Loucy (cell line): ENCODE results near the gene C16orf78.

Experiments
- H2AFZ ChIP-seq: fragments of 200-600 bp; sonication (generic); 2 replicates; pipeline ENCODE4 v1.6.0; 2016; ENCODE audit warnings: antibody characterized with exemption, mild to moderate bottlenecking, low read length, moderate library complexity
- H3F3A ChIP-seq: fragments of 200-600 bp; 2 replicates; pipeline ENCODE4 v1.6.0; 2016; ENCODE audit warnings: antibody characterized with exemption, low read depth, mild to moderate bottlenecking
- H3K27me3 ChIP-seq: fragments of 200-600 bp; sonication (generic); 2 replicates; pipeline ENCODE4 v1.6.1; 2014; ENCODE audit warnings: low read length, mild to moderate bottlenecking; ENCODE audit not compliant: insufficient read depth, poor library complexity, severe bottlenecking
- H3K36me3 ChIP-seq: fragments of 200-600 bp; sonication (generic); 2 replicates; pipeline ENCODE4 v1.6.1; 2016; ENCODE audit warnings: low read length; ENCODE audit not compliant: insufficient read depth
- H3K4me1 ChIP-seq: fragments of 200-600 bp; sonication (generic); 2 replicates; pipeline ENCODE4 v1.5.1; 2014; ENCODE audit warnings: low read length, mild to moderate bottlenecking; ENCODE audit not compliant: insufficient read depth, poor library complexity, severe bottlenecking
- H3K4me2 ChIP-seq: fragments of 200-600 bp; sonication (generic); 2 replicates; pipeline ENCODE4 v1.6.0; 2014; ENCODE audit warnings: antibody characterized with exemption, low read length, low read depth, mild to moderate bottlenecking; ENCODE audit not compliant: poor library complexity, severe bottlenecking
- H3K4me3 ChIP-seq: fragments of 200-600 bp; sonication (generic); 2 replicates; pipeline ENCODE4 v1.5.1; 2014; ENCODE audit warnings: low read length, mild to moderate bottlenecking, mixed read lengths; ENCODE audit not compliant: poor library complexity, severe bottlenecking
- H3K79me2 ChIP-seq: fragments of 200-600 bp; sonication (generic); 2 replicates; pipeline ENCODE4 v1.6.1; 2014; ENCODE audit warnings: low read length; ENCODE audit not compliant: insufficient read depth
- H3K9ac ChIP-seq: fragments of 200-600 bp; sonication (generic); 2 replicates; pipeline ENCODE4 v1.6.0; 2014; ENCODE audit warnings: mild to moderate bottlenecking, low read depth, low read length, moderate library complexity; ENCODE audit not compliant: poor library complexity, severe bottlenecking
- H3K9me2 ChIP-seq: fragments of 200-600 bp; sonication (generic); replicated peaks from 2 replicates; pipeline ENCODE4 v1.6.1; 2016; ENCODE audit warnings: low read depth, low read length, mixed read lengths
- H3K9me3 ChIP-seq: fragments of 200-600 bp; sonication (generic); 2 replicates; pipeline ENCODE4 v1.6.1; 2014; ENCODE audit warnings: mild to moderate bottlenecking, antibody characterized with exemption, low read length, low read depth; ENCODE audit not compliant: insufficient read depth
- H4K20me1 ChIP-seq: fragments of 200-600 bp; sonication (generic); 2 replicates; pipeline ENCODE4 v1.6.0; 2014; ENCODE audit warnings: antibody characterized with exemption, low read length, mild to moderate bottlenecking; ENCODE audit not compliant: insufficient read depth, poor library complexity, severe bottlenecking
- EZH2phosphoT487 ChIP-seq: fragments of 200-600 bp; IDR thresholded peaks from 2 replicates; pipeline ENCODE4 v1.6.1; 2018; ENCODE audit warnings: antibody characterized with exemption, mild to moderate bottlenecking, moderate library complexity, borderline replicate concordance
- TF ChIP-seq, protein P1 (sequence below): fragments of 200-600 bp; sonication (generic); conservative IDR thresholded peaks from 2 replicates; pipeline ENCODE4 v1.5.1; 2014; ENCODE audit warnings: mild to moderate bottlenecking, antibody characterized with exemption, low read length

The C16orf78 gene

DNA sequence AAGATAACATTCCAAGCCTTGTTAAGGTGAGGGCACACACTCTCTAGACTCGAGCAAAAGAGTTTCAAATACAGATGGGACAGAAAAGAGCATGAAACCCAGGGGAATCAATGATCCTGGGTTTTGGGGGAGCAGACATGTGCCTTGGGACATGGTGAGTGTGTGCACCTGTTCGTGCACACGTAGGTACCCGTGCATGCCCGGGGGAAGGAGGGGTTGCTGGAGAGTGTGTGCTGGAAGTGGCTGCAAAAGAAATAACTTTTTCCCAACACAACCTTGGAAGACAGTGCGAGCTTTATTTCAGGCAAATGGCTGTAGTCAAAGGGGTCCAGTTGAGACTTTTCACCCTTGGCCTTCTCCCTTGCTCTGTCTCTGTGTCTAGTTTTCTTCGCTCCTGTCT, 62.6 kb downstream of the C16orf78 start:
- Histone ChIP-seq H3F3A (no peaks in the 10 kb centered on the region), H3K4me1 (peaks cover 7% of the 10 kb centered on the region), H3K9ac (no peak overlapping the region), H3K9me3 (no peaks in the 10 kb centered on the region), H3K27me3 (no peaks in the 10 kb centered on the region), H4K20me1 (no peaks in the 10 kb centered on the region), H3K36me3 (no peaks in the 10 kb centered on the region), H2AFZ (no peak overlapping the region), H3K79me2 (no peaks in the 10 kb centered on the region), H3K4me2 (no peak overlapping the region), H3K9me2 (no peaks in the 10 kb centered on the region), H3K4me3 (no peak overlapping the region)
- TF ChIP-seq, protein P1, sequence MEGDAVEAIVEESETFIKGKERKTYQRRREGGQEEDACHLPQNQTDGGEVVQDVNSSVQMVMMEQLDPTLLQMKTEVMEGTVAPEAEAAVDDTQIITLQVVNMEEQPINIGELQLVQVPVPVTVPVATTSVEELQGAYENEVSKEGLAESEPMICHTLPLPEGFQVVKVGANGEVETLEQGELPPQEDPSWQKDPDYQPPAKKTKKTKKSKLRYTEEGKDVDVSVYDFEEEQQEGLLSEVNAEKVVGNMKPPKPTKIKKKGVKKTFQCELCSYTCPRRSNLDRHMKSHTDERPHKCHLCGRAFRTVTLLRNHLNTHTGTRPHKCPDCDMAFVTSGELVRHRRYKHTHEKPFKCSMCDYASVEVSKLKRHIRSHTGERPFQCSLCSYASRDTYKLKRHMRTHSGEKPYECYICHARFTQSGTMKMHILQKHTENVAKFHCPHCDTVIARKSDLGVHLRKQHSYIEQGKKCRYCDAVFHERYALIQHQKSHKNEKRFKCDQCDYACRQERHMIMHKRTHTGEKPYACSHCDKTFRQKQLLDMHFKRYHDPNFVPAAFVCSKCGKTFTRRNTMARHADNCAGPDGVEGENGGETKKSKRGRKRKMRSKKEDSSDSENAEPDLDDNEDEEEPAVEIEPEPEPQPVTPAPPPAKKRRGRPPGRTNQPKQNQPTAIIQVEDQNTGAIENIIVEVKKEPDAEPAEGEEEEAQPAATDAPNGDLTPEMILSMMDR, result no peak
- TF ChIP-seq EZH2phosphoT487, result no peak

DNA sequence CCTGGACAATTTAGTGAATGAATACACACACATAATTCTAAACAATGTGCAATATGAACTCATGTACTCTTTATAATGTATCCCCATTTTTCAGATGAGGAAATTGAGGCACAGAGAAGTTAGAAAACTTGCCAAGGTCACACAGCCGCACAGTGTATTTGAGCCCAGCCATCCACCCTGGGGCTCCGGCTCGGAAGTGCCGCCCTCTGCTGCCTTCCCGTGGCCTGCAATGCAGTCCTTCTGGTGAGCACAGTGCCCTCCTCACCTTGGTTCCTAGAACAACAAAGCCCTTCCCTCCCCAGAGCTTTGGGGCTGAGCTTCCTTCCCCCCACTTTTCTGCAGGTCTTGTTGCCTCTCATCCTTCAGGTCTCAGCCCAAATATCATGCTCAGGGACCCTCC, 63.7 kb downstream of the C16orf78 start:
- H3K9ac ChIP-seq, result no peak overlapping the region
- no peaks in the 10 kb centered on the region for H3K36me3 ChIP-seq
- H3K79me2 ChIP-seq, result no peaks in the 10 kb centered on the region
- no peaks in the 10 kb centered on the region for H3F3A ChIP-seq
- no peak overlapping the region for H2AFZ ChIP-seq
- H3K4me1 ChIP-seq, result peaks cover 16% of the 10 kb centered on the region
- H3K9me2 ChIP-seq, result no peaks in the 10 kb centered on the region
- TF ChIP-seq EZH2phosphoT487, result no peak
- TF ChIP-seq, protein P1, result no peak
- H3K4me2 ChIP-seq, result no peak overlapping the region
- H4K20me1 ChIP-seq, result no peaks in the 10 kb centered on the region
- no peaks in the 10 kb centered on the region for H3K9me3 ChIP-seq
- no peaks in the 10 kb centered on the region for H3K27me3 ChIP-seq
- no peak overlapping the region for H3K4me3 ChIP-seq

DNA sequence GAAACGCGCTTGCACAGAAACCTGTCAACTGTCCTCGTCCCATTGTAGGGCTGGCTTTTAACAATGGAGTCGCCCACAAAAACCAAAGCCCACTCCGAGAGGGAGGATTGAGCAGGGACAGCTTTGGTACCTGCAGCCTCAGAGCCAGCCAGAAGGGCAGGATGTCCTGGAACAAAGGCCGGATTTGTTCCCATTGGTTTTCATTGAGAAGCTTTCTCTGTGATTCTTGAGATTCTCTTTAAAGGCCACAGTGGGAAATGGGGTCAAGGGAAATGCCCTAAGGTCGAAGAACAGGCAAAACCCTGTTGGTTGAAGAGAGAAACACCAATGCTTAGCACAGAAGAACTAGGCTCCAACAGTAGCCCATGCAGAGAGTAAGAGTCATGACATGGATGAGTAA, 65.4 kb downstream of the C16orf78 start:
- Histone ChIP-seq H3K9ac (no peak overlapping the region), H3K9me2 (no peaks in the 10 kb centered on the region), H3K4me3 (no peak overlapping the region), H3K79me2 (no peaks in the 10 kb centered on the region), H3K9me3 (no peaks in the 10 kb centered on the region), H3K4me1 (peaks cover 26% of the 10 kb centered on the region), H3K36me3 (no peaks in the 10 kb centered on the region), H4K20me1 (no peaks in the 10 kb centered on the region), H2AFZ (no peak overlapping the region), H3K4me2 (no peak overlapping the region), H3K27me3 (no peaks in the 10 kb centered on the region), H3F3A (no peaks in the 10 kb centered on the region)
- TF ChIP-seq EZH2phosphoT487, result no peak
- TF ChIP-seq, protein P1, result no peak
